Measurements from ENCODE around the gene USH1C. TPM values are rescaled to one million over a fixed set of nuclear protein-coding genes. Genes with fewer than 3 reads are reported as not detected.
A peak's percentile ranks its signal among the peaks of the same experiment; 100 is the strongest.

Gene USH1C
- total RNA-seq, 1 donor from 2014 or later: 0.19 TPM

DNA sequence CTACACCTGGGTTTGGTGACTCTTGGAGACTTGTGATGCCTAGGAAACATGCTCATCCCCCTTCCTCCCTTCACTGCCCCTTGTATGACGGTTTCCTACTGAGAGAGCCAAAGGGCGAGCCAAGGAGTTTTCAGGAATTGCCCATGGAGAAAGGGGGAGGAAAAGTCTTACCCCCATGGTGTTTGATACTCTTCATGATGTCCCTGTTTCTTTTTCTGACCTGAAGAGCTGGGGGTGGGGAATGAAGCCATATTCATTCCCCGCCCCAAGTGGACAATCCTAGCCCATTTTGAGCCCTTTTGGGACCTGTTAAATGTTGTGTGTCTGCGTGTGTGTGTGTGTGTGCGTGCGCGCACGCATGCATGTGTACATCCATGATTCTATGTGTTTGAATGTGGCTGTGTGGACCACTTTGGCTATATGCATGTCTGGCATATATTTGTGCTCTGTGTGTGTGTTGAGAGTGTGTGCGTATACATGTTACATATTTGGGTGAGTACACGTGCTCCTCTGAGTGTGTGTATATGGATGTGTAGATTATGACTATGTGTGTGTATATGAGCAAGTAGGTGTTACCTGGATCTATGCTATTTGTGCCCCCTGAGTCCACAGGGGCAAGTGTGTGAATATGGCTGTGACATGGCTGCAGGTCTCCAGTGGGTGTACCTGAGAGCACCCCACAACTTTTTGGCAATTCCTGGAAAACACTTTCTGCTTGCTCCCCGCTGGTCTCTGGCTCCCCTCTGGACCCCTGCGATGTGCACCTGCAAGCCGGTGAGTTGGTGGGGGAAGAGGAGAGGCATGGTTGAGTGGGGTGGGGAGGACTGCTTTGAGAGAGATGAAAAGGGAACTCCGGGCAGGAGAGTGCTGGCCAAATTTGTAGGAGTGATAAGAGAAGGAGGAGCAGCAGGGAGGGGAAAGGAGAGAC, 27.5 kb upstream of the USH1C start:
- no peak for DNase-seq (ENCODE audit: low spot score)

DNA sequence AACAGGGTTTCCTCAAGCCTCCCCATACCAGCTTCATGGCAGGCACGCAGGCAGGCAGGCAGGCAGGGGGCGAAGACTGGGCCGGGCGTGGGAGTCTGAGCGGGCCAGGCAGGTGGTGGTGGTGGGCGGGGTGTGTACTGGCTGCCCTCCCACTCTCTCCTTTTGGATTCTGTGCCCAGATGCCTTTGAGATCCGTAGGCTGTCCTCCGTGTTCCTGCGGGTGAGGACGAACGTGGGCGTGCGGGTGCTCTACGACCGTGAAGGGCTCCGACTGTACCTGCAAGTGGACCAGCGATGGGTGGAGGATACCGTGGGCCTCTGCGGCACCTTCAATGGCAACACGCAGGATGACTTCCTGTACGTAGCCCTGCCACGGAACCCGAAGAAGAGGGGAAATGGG, 25.8 kb upstream of the USH1C start:
- no peak for DNase-seq (ENCODE audit: low spot score)

DNA sequence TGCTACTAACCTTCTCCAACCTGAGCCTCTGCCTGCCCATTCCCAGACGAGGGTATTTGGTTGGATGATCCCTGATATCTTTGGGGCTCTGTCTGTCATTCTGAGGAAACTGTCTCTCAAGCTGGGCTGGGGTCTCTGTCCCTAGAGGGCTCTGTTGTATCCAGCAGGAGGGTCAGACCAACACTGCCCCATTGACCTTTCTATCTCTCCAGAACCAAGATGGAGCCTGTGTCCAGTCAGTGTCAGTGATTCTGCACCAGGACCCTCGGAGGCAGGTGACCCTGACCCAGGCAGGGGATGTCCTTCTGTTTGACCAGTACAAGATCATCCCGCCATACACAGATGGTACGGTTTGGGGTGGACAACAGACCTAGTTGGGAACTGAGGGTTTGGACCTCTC, 24.7 kb upstream of the USH1C start:
- no peak for DNase-seq (ENCODE audit: low spot score)

DNA sequence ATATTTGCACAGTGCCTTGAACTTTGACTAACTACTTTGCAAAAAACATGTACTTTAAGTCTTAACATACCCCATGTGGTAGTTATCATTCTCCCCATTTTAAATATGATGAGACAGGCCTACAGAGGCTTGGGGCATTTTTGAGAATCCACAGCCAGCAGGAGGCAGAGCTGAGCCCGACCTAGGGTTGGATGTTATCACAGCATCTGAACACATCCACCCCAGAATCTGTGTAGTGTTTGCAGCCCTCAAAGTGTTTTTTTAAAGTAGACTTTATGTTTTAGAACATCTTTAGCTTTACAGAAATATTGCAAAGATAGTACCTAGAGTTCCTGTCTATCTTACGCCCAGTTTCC, 20.4 kb upstream of the USH1C start:
- no peak for DNase-seq (ENCODE audit: low spot score)

DNA sequence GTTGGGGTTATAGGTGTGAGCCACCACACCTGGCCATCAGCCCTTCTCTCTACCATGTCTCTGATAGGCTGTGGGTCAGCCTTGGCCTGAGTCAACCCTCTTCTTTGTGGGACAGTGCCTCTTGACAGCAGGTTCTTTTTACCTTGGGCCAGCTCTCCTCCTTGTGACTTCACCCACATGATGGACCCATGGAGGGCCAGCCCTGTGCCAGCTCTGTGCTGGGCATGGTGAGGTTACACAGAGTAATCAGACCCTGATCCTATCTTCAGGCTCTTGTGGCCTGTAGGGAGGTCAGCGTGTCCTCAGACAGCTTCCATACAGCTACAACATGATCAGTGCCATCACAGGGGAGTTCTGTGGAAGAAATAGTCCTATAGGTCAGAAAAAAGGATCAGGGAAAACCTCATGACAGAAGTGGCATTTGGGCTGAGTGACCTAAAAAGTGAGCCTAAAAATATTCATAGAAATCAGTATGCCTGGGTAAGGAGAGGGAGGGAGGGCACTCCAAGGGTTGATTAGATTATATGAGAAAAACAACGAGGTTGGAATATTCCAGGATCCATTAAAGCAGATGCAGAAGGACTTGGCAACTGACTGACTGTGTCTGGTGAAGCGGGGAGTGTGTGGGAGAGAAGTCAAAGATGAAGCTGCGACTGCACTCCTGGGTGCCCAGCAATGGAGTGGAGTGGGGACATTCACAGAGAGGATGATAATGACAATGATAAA, 19.9 kb upstream of the USH1C start:
- DNase-seq (ENCODE audit: low spot score): peak; percentile 65

DNA sequence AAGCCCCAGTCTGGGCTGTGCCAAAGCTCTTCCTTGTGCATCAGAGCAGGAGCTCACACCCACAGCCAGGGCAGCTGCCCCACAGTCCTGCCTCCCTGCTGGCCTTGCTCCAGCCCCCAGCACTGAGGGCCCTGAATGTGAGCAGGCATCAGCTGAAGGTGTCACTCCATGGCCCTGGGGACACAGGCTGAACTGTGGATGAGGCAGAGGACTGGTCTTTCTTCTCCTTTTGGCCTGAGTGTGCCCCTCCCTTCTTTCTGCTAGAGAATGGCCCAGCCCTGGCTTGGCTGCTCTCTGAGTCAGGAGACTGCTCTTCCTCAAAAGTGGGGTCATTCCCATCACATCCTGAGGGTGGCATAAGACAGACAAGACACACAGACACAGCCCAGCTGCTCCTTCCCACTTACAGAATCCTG, 19.0 kb upstream of the USH1C start:
- DNase-seq (ENCODE audit: low spot score): peak; percentile 82

DNA sequence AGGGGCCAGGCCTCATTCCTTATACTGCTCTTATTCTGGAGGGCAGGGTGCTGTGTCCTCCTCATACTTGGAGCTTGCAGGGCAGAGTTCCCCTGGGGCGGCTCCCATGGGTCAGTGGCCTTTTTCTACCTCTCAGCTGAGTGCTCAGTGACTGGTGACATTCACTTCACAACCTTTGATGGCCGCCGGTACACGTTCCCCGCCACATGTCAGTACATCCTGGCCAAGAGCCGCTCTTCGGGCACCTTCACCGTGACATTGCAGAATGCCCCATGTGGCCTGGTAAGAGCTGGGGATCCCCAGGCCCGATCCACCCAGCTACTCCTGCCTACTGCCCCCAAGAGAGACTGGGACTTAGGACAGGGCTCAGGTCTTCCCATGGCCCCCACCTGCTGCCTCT, 17.3 kb upstream of the USH1C start:
- no peak for DNase-seq (ENCODE audit: low spot score)

DNA sequence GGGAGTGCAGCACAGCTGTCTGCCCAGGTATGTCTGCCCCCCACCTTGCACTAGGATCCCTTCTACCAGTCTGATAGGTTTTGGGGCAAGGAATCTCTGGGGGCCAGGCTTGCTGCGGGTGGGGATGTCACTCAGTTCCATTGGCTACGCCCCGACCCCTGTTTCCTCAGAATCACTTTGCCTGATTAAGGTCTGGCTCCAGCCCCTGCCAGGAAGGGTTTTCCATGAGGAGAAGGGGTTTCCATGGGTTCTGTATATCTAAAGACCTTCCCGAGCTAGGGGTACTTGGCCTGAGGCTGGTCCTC, 16.8 kb upstream of the USH1C start:
- no peak for DNase-seq (ENCODE audit: low spot score)

DNA sequence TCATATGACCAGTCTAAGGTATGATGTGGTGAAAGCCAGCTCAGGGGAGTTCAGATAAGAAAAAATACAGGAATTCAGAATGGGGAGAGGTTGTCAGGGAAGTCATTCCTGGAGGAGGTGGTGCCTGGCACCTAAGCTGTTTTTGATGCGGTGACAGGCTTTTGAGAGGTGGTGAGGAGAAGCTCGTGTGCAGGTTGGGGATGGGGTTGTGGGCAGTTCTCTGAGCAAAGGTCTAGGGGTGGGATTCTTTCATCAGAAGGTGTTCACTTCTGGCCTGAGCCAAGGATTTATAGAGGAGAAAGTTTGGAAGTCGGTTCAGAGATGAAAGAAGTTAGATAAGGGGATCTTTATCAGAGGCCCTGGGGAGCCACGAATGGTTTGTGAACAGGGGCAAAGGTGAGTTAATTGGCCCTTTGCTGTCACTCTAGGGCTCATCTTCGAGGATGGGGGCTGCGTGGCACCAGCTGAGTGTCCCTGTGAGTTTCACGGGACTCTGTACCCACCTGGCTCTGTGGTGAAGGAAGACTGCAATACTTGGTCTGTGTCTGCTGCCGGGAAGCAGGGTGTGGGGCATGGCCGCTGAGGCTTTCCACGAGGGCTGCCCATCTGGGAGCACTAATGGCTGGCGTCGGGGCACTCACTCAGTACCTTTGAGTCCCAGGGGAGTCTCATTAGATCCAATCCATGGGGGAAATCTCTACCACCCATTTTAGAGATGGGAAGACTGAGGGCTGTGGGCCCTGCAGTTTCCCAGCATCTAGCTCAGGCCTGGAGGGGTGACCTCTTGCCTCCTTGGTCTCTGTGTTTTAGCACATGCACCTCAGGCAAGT, 16.3 kb upstream of the USH1C start:
- peak; percentile 57 for DNase-seq (ENCODE audit: low spot score)

DNA sequence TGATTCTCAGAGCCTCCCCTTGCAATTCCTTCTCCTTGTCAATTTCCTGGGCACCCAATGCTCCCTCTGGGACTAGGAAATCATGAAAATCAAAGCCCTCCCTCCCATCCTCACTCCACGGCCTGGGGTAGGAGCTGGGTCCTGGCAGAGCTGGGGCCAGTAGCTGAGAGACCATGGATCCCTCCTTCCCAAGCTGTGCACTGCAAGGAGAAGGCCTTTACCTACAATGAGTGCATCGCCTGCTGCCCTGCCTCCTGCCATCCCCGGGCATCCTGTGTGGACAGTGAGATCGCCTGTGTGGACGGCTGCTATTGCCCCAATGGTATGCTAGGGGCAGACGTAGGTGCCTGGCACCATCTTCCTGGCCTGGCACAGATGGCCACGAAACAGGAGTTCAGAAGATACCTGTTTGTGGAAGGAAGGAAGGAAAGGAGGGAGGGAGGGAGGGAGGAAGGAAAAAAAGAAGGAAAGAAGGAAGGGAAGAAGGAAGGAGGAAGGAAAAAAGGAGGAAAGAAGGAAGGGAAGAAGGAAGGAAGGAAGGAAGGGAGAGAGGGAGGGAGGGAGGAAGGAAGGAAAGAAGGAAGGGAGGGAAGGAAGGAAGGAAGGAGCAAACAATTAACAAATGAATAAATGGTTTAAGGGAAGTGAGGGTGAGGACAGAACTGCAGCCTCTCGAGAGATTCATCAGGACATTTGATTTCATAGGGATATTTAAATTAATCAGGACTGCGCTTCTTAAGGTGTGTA, 15.3 kb upstream of the USH1C start:
- no peak for DNase-seq (ENCODE audit: low spot score)

DNA sequence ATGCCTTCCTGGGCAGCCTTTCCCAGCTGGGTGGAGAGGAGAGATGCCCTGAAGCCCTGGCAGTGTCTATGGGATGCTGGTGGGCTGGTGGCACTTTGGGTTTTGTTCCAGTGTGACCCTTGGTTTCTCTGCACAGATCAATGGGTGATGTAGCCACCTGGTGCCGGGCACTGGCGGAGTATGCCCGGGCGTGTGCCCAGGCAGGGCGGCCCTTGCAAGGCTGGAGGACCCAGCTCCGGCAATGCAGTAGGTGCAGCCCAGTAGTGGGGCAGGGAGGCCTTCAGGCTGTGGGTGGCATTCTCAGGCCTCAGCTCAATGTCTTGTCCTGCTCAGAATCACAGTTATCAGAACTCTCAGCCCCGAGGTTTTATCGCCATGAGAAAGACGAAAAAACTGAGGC, 14.7 kb upstream of the USH1C start:
- DNase-seq (ENCODE audit: low spot score): peak; percentile 57

DNA sequence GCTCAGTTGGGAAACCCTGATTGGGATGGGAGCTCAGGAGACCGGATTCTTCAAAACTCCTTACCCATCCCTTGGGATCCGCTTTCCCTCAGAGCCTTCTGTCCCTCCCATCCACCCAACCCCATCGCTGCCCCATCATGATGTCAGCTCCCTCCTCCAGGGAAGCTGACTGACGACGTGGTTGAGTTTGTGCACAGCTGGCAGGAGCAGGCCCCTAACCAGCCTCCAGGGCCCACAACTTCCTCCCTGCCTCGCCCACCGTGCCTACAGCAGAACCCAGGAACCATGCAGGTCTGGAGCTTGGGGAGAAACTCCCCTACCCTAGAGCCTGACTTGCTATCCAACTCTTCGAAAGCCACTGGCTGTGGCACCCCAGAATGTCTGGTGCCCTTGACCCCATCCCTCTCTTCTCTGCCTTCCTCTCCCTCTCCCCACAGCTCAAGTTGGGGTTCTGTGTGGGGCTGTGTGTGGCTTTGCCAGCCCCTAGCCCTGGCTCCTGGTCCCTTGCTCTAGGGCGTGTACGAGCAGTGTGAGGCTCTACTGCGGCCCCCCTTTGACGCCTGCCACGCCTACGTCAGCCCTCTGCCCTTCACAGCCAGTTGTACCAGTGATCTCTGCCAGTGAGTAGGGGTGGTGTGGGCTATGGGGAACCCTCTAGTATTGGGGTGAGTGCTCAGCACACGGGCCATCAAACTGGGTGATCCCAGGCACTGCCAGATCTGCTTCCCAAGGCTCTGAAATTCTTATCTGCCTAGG, 14.0 kb upstream of the USH1C start:
- peak; percentile 49 for DNase-seq (ENCODE audit: low spot score)

DNA sequence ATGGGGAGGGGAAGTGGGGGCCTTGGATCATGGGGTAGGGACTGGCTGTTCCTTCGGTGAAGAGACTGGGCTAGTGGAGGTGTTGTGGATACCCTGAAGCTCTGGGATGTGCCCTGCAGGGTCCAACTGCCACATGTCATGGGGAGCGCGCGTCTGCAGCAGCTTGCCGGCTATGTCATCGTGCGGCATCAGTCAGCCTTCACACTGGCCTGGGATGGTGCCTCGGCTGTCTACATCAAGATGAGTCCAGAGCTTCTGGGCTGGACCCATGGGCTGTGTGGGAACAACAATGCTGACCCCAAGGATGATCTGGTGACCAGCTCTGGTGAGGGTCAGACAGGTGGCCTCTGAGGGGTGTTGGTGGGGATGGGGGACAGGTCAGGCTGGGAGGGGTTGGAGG, 12.8 kb upstream of the USH1C start:
- peak; percentile 65 for DNase-seq (ENCODE audit: low spot score)

DNA sequence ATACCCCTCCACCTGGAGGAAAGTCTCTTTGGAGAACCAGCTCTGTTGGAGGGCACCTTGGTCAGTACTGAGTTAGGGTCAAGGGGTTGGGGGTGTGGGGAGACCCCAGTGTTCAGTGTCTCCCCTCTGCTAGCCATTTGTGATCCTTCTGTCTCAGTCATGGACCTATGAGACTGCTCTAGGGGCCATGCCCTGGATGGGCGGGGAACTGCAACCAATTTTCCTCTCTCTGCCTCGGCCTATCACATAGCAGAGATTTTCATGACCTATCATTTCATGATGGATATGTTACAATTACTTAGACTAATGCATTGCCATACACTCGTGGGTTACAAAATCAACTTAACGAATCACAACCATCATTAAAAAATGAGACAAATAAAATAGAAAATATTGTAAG, 10.3 kb upstream of the USH1C start:
- peak; percentile 33 for DNase-seq (ENCODE audit: low spot score)

DNA sequence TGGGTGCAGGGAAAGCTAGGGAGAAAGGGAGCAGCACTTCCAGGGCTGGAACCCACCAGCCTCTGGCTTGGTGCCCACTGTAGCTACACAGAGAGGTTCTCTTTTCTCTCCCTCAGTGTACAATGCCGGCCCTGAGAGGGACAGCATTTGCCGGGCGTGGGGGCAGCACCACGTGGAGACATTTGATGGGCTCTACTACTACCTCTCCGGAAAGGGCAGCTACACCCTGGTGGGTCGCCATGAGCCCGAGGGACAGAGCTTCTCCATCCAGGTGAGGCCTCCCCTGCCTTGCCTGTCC, 9.0 kb upstream of the USH1C start:
- peak; percentile 84 for DNase-seq (ENCODE audit: low spot score)

DNA sequence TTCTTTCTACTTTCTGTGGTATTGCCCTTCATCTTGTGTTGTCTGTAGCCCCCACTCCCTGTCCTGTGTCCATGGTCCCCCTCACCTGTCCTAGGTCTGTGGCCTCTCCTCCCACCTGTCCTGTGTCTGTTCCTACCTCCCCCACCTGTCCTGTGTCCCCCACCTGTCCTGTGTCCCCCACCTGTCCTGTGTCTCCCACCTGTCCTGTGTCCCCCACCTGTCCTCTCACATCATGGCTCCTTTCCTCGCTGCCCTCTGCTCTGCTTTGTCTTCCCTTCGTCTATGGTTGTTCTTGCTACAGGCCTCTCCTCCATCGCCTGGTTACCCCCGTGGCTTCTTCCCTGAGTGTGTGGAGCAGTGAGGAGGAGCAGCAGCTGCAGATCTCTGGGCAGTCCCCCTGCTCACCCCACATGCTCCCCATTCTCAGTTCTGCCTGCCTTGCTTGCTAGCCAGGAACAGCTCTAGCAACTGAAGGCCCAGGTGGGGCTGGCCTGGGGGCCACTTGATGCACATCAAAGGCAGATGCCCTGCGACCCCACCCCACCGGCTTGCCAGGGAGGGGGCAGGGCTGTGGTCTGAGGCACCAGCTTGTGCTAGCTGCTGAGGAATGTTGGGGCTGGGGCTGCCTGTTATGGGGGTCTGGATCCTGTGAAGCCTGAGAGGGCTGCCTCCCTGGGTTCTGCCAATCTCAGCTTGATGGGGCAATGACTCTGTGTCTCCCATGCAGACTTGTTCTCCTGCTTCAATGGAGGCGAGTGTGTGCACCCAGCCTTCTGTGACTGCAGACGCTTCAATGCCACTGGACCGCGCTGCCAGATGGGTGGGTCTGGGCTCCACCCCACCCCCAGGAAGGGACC, 8.4 kb upstream of the USH1C start:
- peak; percentile 73 for DNase-seq (ENCODE audit: low spot score)

DNA sequence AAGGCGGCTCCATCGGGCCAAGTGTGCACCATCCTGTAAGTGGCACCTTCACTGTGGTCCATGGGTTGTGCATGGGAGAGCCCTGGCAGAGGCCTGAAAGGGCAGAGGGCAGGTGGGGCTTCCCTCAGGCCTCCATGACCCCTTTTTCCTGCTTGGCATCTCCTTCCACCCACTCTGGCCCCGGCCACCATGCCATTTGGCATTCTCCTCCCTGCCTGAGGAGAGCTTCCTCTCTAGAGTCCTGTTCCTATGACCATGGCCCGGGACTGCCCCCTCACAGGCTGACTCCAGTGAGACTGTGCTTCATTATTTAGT, 7.8 kb upstream of the USH1C start:
- no peak for DNase-seq (ENCODE audit: low spot score)

DNA sequence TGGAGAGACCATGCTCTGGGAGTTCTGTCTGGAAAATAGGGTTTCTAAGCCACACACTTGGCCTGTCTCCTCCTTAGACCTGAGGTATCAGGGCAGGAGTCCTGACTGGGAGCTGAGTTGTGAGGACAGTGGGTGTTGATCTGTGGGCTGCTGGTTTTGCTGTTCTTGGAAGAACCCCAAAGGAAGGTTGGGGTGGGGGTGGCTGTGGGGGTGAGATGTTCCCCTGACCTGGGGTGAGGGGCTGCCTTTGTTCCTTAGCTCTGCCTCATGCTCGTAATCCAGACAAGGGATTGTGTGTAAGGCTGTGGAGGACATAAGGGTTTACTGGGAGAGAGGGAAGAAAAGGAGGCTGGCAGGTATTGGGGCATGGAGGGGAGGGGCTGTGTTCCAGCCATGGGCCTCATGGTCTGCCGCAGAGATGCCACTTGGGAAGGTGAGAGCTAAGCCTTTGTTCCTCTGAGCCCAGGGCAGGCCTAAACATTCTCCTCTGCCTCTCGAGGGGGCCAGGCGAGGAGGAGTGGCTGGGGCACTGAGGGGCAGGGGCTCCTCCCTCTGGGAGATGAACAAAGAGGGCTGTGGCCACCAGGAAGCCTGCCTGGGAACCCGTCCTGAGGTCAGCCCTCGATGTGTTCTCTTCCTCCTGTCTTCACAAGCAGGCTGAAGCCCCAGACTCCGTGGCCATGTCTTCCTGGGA, 7.3 kb upstream of the USH1C start:
- DNase-seq (ENCODE audit: low spot score): peak; percentile 59
